Measurements from ENCODE around the gene FH.

GRCh38 chr1:241560146-241560848, 40.7 kb upstream of the FH start:
- TF ChIP-seq CTCF (IDR thresholded peaks at IDR 0.05), result no peak
- TF ChIP-seq POLR2AphosphoS5 (IDR thresholded peaks at IDR 0.05), result no peak
- TF ChIP-seq POLR2A (IDR thresholded peaks at IDR 0.05), result no peak
